ENCODE measurements around the gene ZFP36L1. TPM values are rescaled to one million over a fixed set of nuclear protein-coding genes. Genes with fewer than 3 reads are reported as not detected.

Gene ZFP36L1
- total RNA-seq, 1 donor from 2014 or later: 50.9 TPM

DNA sequence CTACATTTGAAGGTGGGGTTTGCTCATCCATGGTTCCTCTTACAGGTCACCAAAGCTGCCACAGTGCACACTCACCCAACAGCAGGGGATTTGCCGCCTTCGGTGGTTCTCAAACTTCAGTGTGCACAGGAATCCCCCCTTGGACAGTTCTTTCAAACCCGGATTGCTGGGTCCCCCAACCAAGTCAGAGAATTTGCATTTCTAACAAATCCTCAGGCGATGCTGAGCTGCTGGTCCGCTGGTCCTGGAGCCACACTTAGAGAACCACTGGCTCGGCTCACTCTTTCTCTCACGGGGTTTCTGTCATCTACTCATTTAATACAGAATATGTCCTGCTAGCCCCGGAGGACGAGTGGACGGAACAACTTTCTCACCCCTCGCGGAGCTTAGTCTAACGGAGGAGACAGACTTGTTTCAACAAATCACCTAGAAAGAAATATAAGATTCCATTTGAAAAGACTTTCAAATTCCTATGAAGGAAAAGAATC, 24.1 kb upstream of the ZFP36L1 start:
- intact Hi-C loops (cut with micrococcal nuclease): loop anchor here (1.0 to 5.0 kb wide), 7 partner anchors 21 to 1122 kb away; partner anchors contain the start of genes RAD51B, RDH11 and ZFYVE26

DNA sequence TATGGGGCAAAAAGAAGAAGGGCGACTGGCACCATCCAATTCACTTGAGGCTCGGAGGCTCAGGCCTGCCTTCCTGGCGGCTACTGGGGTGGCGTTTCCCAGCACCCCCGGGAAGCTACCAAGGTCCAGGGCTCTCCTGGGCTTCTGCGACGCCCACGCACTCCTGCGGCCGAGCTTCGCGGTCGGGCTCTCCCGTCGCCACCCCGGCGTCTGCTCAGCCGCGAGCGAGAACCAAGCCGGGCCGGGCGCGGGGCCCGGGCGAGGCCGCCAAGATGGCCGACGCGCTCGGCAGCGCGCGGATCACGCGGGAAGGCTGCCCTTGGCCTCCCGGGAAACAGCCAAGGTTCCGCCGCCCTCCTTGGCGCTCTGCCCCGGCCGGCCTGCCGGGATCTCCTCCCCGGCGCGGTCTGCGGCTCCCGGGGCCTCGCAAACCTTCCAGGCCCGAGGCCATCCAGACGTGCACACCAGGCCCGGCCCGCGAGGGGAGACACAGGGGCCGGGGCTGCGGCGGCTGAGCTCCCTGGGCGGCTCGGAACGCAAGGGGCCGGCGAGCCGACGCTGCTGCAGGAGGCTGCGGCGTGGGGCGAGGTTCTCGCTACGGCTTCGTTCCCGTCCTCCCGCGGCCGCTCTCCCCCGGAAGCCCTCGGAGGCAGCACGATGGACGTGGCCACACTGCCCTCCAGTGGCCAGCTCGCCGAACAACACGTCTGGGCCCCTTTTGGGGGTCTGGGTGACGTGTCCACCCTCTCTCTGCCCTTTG, 23.5 kb upstream of the ZFP36L1 start:
- intact Hi-C loops (cut with micrococcal nuclease): loop anchor here (1.0 to 5.0 kb wide), 7 partner anchors 20 to 1122 kb away; partner anchors contain the start of genes RAD51B, RDH11 and ZFYVE26

DNA sequence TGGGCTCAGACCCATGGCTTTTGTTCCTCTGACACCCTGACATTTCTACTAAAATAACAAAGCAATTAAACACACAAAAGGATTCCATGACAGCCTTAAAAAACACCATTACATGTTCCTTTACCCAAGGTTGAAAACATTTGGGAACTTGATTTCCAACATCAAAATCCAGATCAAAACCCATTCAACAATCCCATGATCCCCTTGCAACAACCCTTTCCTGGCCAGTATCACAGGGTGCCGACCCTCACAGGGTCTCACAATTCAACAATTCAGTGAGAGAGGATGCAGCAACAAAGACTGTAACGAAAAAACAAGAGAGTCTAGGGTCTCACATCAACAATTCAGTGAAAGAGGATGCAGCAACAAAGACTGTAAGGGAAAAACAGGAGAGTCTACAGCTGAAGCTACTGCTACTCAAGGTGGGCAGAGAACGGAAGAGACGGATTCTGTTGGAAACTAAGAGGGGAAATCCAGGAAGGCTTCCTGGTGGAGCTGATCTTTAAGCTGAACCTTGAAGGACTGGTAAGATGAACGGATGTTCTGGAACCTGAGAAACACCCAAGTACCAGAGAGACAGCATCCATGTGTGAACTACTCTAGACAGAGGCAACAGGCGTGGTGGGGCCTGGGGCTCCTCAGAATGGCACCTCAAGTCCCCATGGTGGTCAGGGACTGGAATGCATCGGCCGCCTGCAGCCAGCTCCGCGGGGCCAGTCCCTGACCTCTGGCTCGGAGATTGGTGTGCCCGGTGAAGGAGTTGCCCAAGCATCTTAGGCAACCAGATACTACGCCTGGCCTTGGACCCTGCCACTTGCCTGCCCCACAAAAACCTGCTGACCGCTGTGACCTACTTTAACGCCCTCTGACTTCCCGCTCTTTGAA, 22.7 kb upstream of the ZFP36L1 start:
- intact Hi-C loops (cut with micrococcal nuclease): loop anchor here (1.0 to 5.0 kb wide), 7 partner anchors 19 to 1121 kb away; partner anchors contain the start of genes RAD51B, RDH11 and ZFYVE26

DNA sequence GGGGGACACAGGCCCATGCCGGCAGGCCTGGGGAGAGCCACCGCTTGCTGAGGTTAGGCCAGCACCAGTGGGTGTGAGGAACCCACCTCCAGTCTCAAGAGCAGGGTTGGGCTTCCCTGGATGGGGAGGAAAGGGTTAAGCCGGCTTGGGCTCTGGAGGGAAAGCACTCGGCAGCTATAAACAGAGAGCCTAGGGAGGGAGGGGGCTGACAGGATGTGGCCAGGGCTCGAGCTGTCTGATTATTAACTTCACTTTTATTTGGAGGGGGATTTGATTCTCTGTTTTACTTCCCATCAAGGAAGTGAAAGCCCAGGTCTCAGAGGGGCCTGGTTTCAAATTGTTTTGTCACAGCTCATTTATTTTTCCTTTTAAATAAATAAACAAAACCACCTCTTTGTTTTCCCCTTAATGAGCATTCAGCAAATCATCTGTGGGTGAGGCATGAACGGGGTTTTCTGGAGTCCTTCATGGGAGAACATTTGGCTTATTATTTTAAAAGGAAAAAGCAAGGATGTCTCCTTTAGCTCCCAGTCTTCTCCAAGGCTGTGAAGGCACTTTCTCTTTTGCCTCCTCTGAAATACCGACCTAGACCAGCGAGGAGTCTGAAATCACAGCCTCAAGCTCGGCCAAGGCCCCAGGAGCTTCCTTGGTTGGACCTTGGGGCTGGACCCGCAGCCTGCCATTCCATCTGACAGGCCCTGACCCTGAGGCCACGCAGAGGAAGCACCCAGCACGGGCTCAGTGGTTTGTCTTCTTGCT, 21.9 kb upstream of the ZFP36L1 start:
- intact Hi-C loops (cut with micrococcal nuclease): loop anchor here (5.0 kb wide), 1 partner anchor 997 kb away; the partner anchor contains the start of genes RAD51B and ZFYVE26

DNA sequence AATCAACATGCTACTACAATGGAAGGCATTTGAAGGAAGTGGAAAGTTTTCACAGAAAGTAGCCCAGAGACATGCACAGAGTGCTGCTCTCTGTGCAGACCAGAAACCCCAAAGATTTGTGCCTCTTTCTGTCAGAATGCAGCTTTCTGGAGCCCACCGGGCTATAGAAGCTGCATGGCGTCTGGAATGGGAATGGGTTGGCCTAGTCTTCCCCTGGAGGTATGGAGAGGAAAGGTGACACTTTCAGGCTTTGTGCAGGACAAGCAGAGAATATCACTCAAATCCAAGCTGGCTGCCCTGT, 21.3 kb upstream of the ZFP36L1 start:
- intact Hi-C loops (cut with micrococcal nuclease): no loop called here

DNA sequence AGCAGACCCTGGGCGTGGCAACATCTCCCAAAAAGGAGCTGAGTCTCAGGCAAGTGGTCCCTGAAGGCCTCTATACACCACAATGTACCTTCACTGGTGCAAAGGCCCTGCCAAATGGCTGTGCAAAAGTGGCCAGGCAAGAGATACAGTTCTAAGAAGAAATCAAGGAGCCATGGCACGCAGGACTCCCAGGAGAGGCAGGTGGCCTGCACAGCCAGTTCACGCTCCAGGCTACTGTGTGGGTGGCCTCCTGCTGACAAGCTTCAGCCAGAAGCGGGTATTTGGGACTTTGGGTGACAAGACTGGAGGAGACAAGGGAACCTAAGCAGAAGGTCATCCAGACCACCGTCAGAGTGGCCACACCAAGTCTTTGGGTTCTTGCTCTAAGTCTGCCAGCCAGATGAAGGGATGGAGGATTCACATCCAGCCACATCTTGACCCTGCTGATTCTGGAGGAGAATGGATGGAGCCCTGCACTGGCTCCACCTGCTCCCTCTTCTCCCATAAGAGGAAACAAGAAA, 20.5 kb upstream of the ZFP36L1 start:
- intact Hi-C loops (cut with micrococcal nuclease): no loop called here

DNA sequence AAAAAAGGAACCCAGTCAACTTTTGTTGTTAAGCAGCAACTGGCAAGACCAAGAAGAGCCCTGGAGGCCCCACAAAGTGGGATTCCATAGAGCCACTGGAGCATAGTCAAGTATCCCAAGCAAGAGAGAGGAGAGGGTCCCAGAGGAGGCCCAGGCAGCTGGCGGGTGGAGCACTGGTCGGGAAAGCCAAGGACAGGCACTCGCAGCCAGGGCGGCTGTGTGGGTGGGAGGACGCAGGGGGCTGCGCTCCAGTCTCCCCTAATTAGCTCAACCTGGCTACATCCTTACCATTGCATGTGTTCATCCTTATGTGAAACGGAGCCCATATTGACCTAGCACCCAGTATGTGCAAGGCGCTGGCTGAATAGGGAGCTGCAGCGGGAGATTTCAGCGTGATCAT, 18.3 kb upstream of the ZFP36L1 start:
- intact Hi-C loops (cut with micrococcal nuclease): no loop called here

DNA sequence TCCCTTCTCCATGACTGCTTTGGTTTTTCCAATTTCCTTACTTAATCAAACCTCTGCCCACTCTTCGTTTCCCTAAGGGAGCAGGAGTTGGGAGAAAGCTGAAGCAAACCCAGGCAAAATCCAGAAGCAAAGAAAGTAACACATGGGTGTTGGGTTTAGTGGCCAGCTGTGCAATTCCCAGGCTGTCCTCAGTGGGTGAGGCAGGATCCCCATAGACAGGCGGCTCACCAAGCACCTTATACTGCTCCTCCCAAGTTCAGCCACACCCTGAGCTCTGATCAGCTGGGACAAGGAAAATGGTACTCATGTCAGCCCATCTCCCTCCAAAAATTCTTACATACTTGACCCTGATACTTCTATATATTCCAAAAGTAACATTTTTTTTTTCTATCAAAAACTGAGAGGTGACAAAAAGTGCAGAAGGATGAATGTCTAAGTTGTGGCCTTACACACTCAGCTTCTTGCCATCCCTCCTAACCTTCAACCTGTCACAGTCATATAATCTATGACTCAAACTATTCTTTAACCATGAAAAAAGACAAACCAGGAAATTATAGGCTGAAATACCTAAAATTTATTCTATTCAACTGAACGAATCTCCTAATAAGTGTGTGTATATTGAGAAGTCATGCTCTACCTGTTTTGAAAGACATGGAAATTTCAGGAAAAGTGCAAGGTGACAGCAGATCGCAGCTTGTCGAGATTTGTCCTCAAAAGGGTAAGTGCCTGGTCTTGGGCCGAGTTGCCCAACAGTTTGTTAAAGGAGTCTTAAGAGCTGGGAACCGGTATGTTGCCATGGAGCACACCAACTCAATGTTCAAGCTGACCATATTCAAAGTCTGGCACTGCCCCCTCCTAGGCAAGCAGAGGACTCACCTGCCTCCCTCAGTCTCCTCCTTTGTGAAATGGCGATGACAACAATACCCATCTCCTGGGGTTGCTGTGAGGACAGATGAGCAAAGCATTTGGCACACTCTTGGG, 17.6 kb upstream of the ZFP36L1 start:
- intact Hi-C loops (cut with micrococcal nuclease): no loop called here

DNA sequence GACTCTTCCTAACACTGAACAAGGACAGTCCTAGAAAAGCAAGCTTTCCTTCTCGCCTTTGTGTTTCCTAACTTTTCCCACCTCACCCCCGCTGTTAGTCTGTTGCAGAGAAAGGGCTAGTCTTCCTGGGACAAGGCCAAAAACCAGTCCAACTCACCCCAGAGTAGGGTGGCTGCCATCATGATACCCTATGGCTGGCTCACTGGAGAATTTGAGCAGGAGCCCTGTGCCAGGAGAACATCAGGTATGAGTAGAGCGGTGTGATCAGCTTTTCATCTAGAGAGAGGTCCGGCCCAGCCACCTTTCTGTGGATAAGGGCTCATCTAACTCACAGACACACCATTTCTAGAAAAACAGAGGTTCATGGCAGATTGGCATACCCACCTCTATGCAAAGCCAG, 16.7 kb upstream of the ZFP36L1 start:
- intact Hi-C loops (cut with micrococcal nuclease): no loop called here

DNA sequence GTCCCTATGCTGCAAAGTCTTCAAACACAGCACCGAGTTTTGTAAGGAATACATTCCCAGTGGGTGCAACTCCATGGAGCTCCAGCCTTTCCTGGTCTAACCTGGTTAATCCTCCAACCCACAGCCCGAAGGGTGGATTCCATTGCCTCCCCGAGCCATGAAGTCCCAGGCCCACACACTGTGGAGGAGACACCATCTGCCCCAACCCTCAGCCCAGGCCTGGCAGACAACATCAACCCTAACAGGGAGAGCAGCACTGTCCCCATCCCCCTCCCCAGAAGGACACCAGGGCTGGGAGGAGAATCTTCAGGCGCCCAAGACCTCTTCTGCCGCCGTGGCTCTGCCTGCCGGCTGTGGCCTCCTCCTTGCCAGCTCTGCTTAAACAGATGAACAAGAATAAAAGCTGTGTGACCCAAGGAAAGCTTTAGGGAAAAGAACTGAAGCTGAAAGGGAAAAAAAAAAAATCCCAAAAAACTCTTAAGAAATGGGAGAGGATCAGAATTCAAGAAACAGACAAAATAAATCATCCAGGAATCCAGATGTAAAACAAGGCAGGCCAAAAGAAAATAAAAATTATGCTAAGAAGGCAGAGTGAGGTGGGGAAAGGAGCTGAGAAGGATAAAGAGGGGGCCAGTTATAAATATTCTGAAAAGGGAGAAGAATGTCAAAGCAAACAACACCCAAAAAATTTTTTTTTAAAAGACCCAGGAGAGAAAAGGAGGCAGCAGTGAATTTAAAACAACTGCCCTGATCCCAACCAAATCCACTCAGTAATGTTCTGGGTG, 16.0 kb upstream of the ZFP36L1 start:
- intact Hi-C loops (cut with micrococcal nuclease): no loop called here

GRCh38 chr14:68807987-68808386, 15.1 kb upstream of the ZFP36L1 start:
- intact Hi-C loops (cut with micrococcal nuclease): no loop called here

DNA sequence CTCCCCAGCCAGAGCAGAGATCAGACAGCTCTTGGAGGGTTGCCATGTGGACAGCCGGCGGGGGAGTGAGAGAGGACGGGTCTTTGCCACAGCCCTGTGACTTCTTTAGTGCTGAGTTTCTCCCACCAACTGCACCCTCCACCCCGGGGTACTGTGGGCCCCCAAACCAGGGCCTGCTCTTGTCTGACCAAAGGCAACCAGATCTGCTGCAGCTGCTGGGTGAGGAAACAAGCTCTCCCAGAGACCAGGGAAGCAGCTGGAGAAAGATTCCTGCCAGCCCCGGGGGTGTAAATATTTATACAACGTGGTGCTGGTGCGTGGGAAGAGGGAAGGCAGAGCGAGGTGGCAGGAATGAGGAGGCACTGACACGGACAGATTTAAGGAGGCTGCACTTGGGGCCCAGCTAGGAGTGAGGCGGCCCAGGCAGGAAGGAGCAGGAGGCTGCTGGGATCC, 14.3 kb upstream of the ZFP36L1 start:
- intact Hi-C loops (cut with micrococcal nuclease): no loop called here

DNA sequence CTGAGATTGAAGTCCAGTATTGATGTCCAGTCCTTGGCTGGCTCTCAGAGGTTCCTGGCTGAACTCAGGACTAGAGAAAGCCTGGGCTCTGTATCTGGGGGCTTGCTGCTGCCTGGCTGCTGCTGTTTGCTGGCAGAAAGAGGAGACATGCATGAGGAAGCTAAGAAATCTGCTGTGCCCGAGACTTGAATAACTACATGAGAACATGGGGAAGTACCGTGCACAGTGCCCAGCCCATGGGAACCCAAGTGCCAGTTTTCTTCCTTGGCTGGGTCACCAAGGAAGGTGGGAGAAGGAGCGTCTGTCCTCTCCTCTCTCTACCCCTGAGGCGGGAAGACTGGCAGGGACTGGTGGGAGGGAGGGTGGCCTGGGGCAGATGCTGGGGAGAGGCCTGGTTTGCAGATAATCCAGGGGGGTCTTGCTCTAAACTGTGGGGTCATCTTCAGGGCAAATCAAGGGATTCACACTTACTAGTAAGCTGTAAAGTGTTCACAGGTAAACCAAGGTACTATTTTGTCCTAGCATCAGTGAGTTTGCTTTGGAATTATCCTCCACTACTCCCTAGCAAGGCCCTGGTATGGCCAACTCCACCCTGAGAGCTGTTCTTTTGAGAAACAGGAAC, 13.8 kb upstream of the ZFP36L1 start:
- intact Hi-C loops (cut with micrococcal nuclease): no loop called here

- intact Hi-C loops (cut with micrococcal nuclease): no loop called here
Measured at GRCh38 chr14:68805414-68805813, 12.5 kb upstream of the ZFP36L1 start.

DNA sequence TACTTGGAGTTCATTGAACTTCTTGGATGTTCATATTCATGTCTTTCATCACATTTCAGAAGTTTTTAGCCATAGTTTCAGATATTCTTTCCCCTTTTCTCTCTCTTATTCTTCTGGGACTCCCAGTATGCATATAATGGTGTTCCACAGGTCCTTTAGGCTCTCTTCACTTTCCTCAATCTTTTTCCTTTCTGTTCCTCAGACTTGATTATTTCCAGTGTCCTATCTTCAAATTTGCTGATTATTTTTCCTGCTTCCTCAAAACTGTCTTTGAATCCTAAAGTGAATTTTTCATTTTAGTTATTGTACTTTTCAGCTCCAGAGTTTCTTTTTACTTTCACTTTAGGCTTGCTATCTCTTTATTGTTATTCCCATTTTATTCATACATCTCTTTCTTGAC, 8.8 kb upstream of the ZFP36L1 start:
- intact Hi-C loops (cut with micrococcal nuclease): no loop called here

DNA sequence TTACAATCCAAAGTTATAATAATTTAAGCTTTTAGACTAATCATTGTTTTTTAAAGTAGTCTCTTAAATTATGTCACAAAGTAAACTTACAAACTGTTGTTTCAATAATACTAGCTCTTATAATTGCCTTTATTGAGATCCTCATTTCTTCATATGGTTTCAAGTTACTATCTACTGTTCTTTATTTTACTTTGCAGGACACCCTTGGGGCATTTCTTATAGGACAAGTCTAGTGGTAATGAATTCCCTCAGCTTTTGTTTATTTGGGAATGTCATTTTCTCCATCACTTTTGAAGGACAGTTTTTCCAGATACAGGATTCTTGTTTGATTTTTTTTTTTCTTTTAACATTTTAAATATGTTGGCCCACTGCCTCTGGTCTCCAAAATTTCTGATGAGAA, 8.1 kb upstream of the ZFP36L1 start:
- intact Hi-C loops (cut with micrococcal nuclease): no loop called here

DNA sequence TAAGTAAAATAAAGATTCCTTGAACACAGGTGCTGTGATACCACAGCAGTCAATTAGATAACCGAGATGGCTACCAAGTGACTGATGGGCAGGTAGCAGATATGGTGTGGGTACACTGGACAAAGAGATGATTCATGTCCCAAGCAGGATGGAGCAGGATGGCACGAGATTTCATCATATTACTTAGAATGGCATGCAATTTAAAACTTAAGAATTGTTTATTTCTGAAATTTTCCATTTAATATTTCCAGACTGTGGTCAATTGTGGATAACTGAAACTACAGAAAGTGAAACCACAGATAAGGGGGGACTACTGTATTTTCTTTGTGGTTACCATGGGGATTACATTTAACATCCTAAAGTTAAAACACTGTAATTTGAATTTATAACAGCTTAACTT, 7.5 kb upstream of the ZFP36L1 start:
- intact Hi-C loops (cut with micrococcal nuclease): no loop called here

GRCh38 chr14:68798621-68799020, 5.8 kb upstream of the ZFP36L1 start:
- intact Hi-C loops (cut with micrococcal nuclease): loop anchor here (10.0 kb wide), 1 partner anchor 596 kb away; the partner anchor contains the start of genes ERH and SLC39A9
